Glutamatergic neuron (in vitro differentiated cells): ENCODE data around the gene FAM149B1. TPM values are rescaled to one million over a fixed set of nuclear protein-coding genes. Genes with fewer than 3 reads are reported as not detected.

Experiments used
- DNase-seq: peaks from one replicate; pipeline ENCODE4 v3.0.0; 2022
- H3K27ac Mint-ChIP-seq: one replicate; pipeline ENCODE4 v1.8.0; 2020; ENCODE audit warnings: mild to moderate bottlenecking, mixed read lengths, inconsistent platforms; ENCODE audit not compliant: unreplicated experiment
- H3K27me3 Mint-ChIP-seq: one replicate; pipeline ENCODE4 v1.8.0; 2020; ENCODE audit warnings: mild to moderate bottlenecking, moderate library complexity, mixed read lengths, inconsistent platforms; ENCODE audit not compliant: unreplicated experiment
- H3K36me3 Mint-ChIP-seq: one replicate; pipeline ENCODE4 v1.8.0; 2020; ENCODE audit warnings: mild to moderate bottlenecking, mixed read lengths, inconsistent platforms; ENCODE audit not compliant: unreplicated experiment
- H3K4me1 Mint-ChIP-seq: one replicate; pipeline ENCODE4 v1.8.0; 2020; ENCODE audit warnings: mild to moderate bottlenecking, low read depth, mixed read lengths, inconsistent platforms; ENCODE audit not compliant: unreplicated experiment
- H3K4me3 Mint-ChIP-seq: one replicate; pipeline ENCODE4 v1.8.0; 2020; ENCODE audit warnings: mild to moderate bottlenecking, mixed read lengths, inconsistent platforms; ENCODE audit not compliant: unreplicated experiment
- H3K9me3 Mint-ChIP-seq: one replicate; pipeline ENCODE4 v1.8.0; 2020; ENCODE audit warnings: mild to moderate bottlenecking, moderate library complexity, mixed read lengths, inconsistent platforms; ENCODE audit not compliant: unreplicated experiment
- CTCF ChIP-seq: fragments of 200-600 bp; sonication (generic); IDR thresholded peaks from one replicate; pipeline ENCODE4 v1.5.0; 2021; ENCODE audit not compliant: partially characterized antibody, unreplicated experiment
- total RNA-seq: library from RNA; stranded (reverse); fragmentation: NEBNext Ultra II Directional; extraction: Animal tissue kit (Norgen Biotek cat#: 25700); gene quantifications from one replicate; pipeline ENCODE4 v1.2.1, GENCODE V29; 2021; ENCODE audit not compliant: unreplicated experiment

The FAM149B1 gene
- total RNA-seq, 1 donor from 2014 or later = 31.3 TPM

DNA sequence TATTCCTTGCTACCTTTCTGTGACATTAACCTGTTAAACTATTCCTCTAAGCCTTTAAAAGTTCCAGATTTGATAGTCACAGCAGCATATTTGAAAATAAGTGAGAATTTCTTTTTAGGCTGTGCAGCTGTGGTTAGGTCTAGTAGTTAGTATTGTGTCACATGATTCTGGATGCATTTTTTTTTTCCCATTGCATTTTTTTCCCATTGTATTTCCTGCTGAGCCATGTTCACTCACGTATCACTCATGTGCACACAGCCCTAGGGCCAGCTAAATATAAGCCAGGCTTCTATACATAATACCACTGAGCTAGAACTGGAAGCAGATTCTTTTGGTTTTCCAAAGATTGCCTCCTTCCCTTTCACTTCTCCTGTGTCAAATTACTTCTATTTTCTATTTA, 41.8 kb downstream of the FAM149B1 start:
- Mint-ChIP-seq H3K4me1 (no peaks in the 10 kb centered on the region), H3K27me3 (no peaks in the 10 kb centered on the region), H3K4me3 (no peak overlapping the region), H3K9me3 (peaks cover 4% of the 10 kb centered on the region), H3K27ac (no peak overlapping the region), H3K36me3 (peaks cover 13% of the 10 kb centered on the region)
- TF ChIP-seq CTCF = no peak
- no peak for DNase-seq

DNA sequence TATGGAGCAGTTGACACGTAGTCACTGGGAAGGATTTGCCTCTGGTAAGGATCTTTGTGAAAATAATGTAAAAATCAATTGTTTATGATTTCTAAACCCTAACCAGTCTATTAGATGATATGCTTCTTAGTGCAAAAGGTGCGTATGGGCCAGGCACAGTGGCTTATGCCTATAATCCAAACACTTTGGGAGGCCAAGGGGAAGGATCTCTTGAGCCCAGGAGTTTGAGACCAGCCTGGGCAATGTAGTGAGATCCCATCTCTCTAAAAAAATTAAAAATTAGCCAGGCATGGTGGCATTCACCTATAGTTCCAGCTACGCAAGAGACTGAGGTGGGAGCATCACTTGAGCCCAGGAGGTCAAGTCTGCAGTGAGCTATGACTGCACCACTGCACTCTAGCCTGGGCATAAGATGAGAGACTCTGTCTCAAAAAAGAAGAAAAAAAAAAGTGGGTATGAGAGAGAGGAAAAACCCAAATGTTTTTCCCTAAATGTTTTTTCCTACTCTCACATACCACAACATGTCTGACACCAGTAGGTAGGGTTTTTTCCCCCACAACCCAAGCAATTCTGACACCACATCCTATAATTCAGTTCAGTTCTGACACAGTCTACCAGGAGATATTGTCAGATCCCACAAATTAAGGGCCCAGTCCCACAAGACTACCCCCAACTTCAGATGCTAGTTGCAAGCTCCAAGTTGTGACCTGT, 42.6 kb downstream of the FAM149B1 start:
- Mint-ChIP-seq H3K27ac (no peak overlapping the region), H3K9me3 (peaks cover 4% of the 10 kb centered on the region), H3K36me3 (peaks cover 8% of the 10 kb centered on the region), H3K27me3 (no peaks in the 10 kb centered on the region), H3K4me1 (no peaks in the 10 kb centered on the region), H3K4me3 (no peak overlapping the region)
- no peak for DNase-seq
- no peak for TF ChIP-seq CTCF

DNA sequence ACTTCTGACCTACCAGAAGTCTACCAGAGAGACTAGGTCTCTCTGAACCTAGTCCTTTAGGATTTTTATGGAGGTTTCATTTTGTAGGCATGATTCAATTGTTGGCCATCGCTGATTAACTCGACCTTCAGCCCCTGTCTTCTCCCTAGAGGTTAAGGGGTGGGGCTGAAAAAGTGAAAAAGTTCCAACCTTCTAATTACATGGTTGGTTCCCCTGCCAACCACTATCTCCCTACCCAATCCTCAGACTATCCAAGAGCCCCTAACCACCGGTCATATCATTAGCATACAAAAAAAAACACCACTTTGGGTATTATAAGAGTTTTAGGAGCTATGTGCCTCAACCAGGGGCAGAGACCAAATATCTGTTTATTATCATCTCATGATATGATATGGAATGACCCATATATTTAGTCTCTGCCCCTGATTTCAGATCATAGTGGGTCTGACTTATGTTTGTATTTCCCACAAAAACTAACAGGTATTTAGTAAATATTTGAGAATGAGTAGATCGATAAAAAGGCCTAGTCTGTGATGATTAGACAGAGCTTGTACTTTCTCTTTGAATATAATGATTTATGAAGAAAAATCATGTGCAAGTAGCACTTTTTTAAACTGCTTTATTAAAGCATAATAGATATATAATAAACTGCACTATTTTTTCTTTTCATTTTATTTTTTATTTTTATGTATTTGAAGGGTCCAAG, 43.3 kb downstream of the FAM149B1 start:
- peaks cover 2% of the 10 kb centered on the region for H3K9me3 Mint-ChIP-seq
- peaks cover under 1% of the 10 kb centered on the region for H3K36me3 Mint-ChIP-seq
- no peak for TF ChIP-seq CTCF
- H3K4me3 Mint-ChIP-seq = no peak overlapping the region
- H3K4me1 Mint-ChIP-seq = no peaks in the 10 kb centered on the region
- no peak overlapping the region for H3K27ac Mint-ChIP-seq
- no peaks in the 10 kb centered on the region for H3K27me3 Mint-ChIP-seq
- no peak for DNase-seq

DNA sequence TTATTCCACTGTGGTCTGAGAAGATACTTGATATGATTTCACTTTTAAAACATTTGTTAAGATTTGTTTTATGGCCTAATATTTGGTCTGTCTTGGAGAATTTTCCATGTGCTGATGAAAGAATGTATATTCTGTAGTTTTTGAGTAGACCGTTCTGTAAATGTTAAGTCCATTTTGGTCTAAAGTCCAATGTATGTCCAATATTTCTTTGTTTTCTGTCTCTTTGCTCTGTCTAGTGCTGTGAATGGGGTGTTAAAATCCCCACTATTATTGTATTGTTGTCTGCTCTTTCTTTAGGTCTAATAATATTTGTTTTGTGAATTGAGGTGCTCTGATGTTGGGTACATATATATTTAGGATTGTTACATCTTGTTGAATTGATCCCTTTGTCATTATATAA, 47.8 kb downstream of the FAM149B1 start:
- no peaks in the 10 kb centered on the region for H3K4me1 Mint-ChIP-seq
- no peak overlapping the region for H3K27ac Mint-ChIP-seq
- DNase-seq = no peak
- no peak overlapping the region for H3K4me3 Mint-ChIP-seq
- peaks cover 2% of the 10 kb centered on the region for H3K9me3 Mint-ChIP-seq
- no peaks in the 10 kb centered on the region for H3K36me3 Mint-ChIP-seq
- H3K27me3 Mint-ChIP-seq = no peaks in the 10 kb centered on the region
- TF ChIP-seq CTCF = no peak

GRCh38 chr10:73217628-73218027, 49.7 kb downstream of the FAM149B1 start:
- H3K4me1 Mint-ChIP-seq = no peaks in the 10 kb centered on the region
- H3K27me3 Mint-ChIP-seq = no peaks in the 10 kb centered on the region
- no peaks in the 10 kb centered on the region for H3K36me3 Mint-ChIP-seq
- no peak overlapping the region for H3K27ac Mint-ChIP-seq
- DNase-seq = no peak
- peaks cover 2% of the 10 kb centered on the region for H3K9me3 Mint-ChIP-seq
- TF ChIP-seq CTCF = no peak
- H3K4me3 Mint-ChIP-seq = no peak overlapping the region
